Putamen (tissue), 1 donor: Measurements from ENCODE around the gene HTD2.
"Not testable (repeated sequence)": the region's sequence is repeated elsewhere in the genome, so short reads cannot be mapped to it uniquely, and the experiment has no call there.

Source experiments
- DNase-seq: peaks from one replicate; pipeline ENCODE4 v3.0.0-alpha.2; 2016; ENCODE audit warnings: low spot score

Gene HTD2

DNA sequence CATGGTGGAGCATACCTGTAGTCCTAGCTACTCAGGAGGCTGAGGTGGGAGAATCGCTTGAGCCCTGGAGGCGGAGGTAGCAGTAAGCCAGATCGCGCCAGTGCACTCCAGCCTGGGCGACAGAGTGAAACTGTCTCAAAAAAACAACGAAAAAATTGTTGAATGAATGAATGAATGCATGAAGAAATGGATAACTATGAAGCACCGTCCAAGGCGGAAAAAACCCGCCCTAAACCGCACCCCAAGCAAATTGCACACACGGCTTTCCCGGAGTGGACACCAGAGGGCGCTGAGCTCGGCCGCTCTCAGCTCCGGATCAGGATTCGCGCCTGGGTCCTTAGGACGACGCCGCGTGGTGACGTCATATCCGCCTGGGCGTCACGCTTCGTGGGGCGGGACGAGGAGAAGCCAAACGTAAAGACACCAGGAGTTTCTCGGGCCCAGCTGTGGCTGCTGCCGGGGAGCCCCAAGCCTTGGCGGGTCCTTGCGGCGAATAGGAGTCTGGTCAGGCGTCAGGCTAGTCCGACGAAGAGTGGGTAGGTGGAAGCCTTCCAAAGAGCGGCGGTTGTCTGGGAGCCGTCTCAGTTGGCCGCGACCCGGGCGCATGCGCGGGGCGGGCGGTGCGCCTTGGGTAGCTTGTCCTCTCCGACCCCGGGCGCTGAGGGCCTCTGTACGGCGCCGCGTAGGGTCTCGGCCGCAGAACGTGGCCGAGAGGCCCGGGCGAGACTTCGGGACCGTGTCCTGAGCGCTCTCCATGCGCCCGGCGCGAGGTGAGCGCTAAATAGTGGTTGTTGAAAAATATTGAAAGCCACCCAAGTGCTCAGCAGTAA is at the start of gene HTD2, which contains the start of gene RPP14:
HTD2 (plus strand) TSS at position 639 of the 830 bp plus-strand sequence. CDS start 11,094 bp downstream, outside the sequence.
RPP14 (plus strand) TSS at position 364 of the 830 bp plus-strand sequence. CDS start 4,085 bp downstream, outside the sequence.
- DNase-seq: peak; percentile 97

DNA sequence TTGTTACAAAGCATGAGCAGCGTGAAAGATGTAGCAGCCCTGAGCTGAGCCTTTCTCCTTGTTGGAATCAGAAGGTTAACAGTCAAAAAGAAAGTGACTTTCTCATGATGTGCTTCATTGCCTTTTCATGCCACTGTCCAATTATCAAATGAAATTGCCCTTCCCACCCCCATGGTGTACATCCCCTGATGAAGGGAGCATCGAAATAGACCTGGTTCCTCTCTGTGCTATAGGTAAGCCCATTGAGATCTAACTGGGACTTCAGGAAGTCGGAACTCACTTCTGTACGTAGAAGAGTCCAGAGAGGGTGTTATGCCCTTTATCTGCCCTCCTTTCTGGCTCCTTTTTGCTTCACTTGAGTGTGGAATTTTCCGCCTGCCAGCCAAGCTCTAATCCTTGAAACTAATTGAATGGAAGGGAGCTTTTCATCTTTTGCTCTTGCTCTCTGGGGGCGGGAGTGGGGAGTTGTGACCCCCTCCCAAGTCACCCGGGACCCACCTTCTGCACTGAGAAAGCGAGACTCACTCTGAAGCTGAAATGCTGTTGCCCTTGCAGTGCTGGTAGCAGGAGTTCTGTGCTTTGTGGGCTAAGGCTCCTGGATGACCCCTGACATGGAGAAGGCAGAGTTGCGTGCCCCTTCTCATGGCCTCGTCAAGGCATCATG is 47.8 kb upstream of the HTD2 start:
- DNase-seq: no peak

DNA sequence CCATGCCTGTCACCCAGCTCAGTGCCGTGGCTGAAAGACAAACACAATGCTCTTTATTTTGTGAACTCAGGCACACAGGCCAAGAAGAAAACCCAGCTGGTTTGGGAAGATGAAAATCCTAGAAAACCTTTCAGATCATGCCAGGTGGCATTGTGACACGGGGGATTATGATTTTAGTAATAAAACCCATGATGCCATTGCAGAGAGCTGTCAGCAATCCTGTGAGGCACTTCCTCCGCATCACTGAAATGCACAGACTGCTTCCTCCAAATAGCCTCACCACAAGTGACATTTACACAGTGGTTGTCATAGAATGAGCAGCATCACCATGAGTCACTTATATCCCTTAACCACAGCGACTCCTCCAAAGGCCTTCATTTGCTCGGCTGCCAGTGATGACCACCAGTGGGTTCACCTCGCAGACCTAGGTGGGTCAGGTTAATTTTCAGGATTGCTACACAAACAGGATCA is 46.0 kb upstream of the HTD2 start:
- peak; percentile 42 for DNase-seq

DNA sequence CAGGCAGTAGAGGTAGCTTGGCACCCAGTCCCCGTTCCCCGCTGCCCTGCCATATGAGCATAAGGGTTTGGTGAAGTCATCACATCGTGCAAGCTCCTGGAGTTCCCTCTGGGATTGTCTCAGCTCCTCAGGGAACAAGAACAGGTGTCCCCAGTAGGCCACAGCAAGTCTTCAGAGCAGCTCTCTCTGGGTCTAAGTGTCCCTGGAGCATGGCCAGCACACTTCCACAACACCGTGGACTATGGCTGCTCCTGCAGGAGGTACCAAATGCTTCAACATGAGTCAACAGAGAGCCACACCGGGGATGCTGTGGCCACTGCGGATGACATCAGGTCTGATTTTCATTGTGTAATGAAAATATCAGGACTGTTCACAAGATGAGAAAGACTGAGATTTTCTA is 45.6 kb upstream of the HTD2 start:
- no peak for DNase-seq

DNA sequence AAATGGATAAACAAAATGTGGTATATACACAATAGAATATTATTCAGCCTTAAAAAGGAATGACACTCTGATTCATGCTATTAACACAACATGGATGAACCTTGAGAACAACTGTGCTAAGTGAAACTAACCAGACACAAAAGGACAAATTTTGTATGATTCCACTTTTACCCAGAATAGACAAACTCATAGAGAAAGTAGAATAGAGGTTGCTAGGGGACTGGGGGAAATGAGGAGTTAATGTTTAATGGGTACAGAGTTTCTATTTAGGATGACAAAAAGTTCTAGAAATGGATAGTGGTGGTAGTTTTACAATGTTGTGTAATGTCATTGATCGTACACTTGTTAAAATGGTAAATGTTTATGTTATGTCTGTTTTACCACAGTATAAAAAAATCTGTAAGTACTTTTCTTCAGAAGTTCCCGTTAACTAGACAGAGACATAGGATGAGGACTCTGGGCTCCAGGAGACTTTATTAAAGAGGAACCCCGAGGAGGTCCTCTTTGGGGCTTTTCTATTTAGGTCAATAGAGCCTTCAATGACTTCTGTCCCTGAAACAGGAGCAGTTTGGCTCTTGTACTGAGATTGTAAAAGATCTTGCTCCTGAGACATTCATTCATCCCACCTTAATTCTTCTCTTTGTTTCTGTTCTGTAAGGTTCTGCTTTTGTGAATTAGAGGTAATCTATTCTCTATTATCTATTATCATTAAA is 44.2 kb upstream of the HTD2 start:
- DNase-seq: no peak

DNA sequence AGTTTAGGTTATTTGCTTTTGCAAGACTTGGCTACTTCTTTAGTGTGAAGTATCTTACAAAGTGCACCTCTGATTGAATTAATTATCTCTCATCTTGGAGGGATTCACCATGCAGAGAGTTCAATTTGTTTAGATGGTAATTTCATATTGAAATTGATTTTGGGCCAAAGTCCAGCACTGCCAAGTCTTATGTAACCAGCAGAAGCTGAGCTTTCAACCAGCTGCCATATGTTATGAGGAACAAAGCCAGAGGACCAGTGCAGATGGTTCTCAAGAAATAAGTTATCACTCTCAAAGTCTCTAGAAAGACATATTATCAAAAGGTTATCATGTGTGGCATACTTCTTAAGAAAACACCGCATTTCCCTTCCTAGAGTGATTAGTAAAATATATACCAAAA is 39.7 kb upstream of the HTD2 start:
- no peak for DNase-seq

DNA sequence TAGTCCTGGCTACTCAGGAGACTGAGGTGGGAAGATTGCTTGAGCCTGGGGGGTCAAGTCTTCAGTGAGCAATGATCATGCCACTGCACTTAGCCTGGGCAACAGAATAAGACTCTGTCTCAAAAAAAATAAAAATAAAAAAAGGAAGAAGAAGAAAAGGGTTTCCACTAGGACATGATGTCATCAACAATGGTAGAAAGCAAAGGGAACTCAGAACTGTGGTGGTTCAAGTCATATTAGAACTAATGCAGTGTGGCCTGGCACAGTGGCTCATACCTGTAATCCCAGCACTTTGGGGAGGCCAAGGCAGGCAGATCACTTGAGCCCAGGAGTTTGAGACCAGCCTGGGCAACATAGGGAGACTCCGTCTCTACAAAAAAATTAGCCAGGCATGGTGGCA is 38.8 kb upstream of the HTD2 start:
- DNase-seq: not testable (repeated sequence)

DNA sequence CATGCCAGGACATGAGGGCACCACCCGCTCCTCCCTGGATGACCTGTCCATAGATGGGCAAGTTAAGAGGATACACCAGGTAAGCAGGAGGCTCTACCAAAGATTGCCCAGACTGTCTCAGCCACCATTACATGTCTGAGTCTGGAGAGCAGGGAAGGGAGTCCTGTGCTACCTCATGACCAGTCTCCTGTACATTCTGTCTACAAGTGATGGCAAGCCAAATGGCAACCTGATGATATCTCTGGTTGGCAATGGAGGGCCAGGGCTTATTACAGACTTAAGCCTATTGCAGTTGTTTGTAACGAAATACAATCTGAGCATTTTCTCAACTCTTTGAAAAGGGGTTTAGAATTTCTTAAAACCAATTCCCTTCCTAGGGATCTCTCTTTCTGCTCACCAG is 37.0 kb upstream of the HTD2 start:
- no peak for DNase-seq

DNA sequence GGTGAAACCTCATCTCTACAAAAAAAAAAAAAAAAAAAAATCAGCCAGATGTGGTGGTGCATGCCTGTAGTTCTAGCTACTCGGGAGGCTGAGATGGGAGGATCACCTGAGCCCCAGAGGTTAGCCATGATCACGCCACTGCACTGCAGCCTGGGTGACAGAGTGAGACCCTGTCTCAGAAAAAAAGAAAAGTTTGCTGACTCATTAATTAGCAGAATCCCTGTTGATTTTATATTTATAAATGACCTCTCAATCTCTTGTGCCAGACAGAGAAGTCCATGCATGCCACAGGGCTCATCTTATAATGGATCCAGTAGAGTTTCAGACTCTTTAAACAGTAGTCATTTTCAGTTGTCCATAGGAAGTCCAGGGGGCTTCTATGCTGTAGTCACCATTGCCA is 35.8 kb upstream of the HTD2 start:
- no peak for DNase-seq

DNA sequence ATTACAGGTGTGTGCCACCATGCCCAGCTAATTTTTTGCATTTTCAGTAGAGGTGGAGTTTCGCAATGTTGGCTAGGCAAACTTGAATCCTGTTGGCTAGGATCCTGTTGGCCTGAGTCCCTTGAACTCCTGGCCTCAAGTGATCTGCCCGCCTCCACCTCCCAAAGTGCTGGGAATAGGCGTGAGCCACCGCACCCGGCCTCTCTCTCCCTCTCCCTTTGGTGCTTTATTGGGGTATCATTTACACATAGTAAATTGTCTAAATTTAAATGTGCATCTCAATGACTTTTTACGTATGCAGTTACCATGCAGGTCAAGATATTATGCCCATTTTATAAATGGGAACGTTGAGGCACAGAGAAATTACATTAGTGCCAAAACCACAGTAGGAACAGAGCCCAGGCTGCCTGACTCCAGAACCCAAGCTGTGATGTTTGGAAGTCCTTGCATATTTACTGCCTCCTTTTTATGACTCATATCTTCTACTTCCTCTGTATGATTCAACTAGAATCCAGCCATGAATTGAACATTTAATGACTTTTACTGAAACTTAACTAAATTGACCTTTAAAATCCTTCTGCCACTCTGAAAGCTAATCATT is 34.3 kb upstream of the HTD2 start:
- DNase-seq: no peak

DNA sequence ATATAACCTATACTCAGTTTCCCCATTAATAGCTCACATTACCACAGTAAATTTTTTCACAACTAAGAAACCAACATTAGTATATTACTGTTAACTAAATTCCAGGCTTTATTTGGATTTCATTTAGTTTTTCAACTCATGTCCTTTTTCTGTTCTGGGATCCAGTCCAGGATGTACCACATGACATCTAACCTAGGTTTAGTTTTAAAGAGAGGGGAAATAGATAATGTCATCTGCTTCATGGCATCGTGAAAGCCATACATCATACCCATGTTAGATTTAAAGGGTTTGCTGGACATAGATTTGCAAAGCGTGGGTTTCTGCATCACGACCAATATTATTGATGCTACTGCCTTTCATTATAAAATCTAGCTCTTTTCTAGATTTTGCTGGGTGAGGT is 33.4 kb upstream of the HTD2 start:
- DNase-seq: no peak

DNA sequence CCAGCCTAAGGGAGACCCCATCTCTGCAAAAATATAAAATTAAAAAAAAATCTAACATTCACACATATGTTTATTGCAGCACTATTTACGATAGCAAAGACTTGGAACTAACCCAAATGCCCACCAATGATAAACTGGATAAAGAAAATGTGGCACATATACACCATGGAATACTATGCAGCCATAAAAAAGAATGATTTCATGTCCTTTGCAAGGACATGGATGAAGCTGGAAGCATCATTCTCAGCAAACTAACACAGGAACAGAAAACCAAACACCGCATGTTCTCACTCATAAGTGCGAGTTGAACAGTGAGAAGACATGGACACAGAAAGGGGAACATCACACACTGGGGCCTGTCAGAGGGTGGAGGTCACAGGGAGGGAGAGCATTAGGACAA is 33.0 kb upstream of the HTD2 start:
- DNase-seq: not testable (repeated sequence)

DNA sequence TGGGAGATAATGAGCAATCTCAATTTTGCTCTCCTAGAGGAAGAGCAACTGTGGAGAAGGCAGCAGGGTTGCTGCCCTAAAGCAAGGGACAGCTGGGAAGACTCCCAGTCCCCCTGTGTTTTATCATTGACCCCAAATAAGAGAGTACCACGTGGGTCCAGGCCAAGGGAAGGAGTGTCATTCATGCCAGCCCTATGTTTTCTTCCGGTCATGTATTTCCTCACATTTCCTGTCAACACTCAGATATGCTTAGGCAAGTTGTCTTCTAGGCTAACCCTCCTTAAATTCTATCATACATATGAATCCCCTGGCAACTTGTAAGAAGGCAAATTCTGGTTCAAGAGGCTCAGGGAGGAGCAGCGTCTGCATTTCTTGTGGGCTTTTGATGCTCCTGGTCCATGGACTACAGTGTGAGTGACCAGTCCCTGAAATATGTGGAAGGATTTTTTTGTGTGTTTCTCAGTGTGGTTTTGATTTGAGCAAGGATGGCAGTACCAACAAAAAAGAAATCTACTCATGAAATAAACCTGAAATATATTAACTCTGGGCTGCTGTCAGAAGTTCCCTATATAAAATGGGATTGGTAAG is 32.2 kb upstream of the HTD2 start:
- no peak for DNase-seq

DNA sequence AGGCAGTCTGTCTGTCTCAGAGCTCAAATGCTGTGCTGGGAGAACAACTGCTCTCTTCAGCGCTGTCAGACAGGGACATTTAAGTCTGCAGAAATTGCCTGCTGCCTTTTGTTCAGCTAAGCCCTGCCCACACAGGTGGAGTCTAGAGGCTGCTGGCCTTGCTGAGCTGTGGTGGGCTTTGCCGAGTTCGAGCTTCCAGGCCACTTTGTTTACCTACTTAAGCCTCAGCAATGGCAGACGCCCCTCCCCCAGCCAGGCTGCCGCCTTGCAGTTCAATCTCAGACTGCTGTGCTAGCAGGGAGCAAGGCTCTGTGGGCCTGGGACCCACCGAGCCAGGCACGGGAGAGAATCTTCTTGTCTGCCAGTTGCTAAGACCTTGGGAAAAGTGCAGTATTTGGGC is 25.3 kb upstream of the HTD2 start:
- DNase-seq: no peak

DNA sequence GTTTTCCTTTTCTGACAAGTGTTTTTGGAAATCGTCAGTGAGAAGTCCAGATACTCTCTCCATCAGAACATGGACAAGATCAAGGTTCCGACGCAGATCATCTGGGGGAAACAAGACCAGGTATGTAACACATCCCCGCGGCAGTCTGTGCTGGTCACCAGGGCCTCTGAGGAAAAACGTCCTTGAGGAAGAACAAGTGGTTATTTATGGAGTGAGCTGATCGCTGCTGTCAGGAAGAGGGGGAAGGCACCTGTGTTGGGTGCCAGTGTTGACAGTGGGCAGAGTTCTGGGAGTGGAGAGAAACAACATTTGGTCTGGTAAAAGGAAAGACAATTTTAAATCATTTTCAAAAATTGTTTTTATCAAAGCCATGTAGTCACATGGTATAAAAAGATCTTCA is 21.0 kb upstream of the HTD2 start:
- DNase-seq: no peak

DNA sequence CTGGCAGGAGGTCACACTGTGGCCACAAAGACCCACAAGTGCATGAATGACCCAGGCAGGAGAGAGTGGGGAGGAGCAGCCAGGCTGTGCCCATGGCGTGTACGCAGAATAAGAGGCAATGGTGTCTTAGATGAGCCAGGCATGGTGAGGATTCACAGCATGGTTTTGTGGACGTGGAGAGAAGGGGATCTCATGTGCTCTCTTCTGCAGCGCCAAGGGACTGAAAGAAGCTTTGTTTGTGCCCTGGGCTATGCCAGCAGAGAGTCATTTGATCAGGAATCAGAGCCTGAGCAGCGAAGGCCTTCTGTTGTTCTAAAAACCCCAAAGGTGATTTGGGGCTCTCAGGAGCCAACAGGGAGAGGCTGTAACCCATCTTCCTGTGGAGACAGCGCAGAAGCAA is 19.0 kb upstream of the HTD2 start:
- peak; percentile 84 for DNase-seq

DNA sequence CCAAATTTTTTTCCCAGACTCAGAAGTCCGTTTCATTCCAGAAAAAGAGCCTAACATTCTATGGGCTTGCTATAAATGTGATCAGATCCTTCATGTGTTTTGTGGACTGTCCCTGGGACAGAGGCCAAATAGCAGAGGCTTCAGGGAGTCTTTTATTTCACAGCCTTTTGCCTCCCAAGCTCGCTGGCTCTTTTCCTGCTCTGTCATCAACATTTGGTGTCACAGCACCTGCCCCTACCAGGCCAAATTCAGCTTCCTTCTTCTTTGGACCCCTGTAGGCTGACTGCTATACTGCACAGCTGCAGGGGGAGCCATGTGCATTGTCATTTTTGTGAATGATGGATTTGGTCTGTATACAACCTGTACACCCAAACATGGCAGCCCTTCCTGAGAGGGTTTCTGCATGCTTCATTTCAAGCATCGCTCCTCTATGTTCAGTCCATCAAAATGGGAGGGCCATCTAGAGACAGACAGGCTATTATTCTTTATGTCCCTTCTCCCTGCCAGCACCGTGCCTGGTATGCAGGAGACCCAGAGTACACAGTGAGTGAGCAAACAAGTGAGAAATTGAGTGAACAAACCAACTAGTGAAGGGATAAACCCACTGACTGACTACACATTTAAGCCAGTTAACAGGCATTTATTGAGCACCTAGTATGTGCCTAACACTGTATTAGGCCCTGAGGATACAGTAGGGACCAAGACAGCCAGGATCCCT is 18.1 kb upstream of the HTD2 start:
- DNase-seq: no peak

DNA sequence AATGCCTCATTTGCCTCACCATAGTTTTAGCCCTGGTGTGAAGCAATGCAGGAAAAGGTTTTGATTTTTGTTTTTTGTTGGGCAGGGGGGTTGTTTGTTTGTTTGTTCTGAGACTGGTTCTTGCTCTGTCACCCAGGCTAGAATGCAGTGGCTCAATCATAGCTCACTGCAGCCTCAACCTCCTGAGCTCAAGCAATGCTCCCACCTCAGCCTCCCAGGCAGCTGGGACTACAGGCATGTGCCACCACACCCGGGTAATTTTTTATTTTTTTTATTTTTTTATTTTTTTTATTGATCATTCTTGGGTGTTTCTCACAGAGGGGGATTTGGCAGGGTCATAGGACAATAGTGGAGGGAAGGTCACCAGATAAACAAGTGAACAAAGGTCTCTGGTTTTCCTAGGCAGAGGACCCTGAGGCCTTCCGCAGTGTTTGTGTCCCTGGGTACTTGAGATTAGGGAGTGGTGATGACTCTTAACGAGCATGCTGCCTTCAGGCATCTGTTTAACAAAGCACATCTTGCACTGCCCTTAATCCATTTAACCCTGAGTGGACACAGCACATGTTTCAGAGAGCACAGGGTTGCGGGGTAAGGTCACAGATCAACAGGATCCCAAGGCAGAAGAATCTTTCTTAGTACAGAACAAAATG is 17.2 kb upstream of the HTD2 start:
- DNase-seq: not testable (repeated sequence)

DNA sequence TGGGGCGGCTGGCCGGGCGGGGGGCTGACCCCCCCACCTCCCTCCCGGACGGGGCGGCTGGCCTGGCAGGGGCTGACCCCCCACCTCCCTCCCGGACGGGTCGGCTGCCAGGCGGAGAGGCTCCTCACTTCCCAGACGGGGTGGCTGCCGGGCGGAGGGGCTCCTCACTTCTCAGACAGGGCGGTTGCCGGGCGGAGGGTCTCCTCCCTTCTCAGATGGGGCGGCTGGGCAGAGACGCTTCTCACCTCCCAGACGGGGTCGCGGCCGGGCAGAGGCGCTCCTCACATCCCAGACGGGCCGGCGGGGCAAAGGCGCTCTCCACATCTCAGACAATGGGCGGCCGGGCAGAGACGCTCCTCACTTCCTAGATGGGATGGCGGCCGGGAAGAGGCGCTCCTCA is 15.9 kb upstream of the HTD2 start:
- not testable (repeated sequence) for DNase-seq

DNA sequence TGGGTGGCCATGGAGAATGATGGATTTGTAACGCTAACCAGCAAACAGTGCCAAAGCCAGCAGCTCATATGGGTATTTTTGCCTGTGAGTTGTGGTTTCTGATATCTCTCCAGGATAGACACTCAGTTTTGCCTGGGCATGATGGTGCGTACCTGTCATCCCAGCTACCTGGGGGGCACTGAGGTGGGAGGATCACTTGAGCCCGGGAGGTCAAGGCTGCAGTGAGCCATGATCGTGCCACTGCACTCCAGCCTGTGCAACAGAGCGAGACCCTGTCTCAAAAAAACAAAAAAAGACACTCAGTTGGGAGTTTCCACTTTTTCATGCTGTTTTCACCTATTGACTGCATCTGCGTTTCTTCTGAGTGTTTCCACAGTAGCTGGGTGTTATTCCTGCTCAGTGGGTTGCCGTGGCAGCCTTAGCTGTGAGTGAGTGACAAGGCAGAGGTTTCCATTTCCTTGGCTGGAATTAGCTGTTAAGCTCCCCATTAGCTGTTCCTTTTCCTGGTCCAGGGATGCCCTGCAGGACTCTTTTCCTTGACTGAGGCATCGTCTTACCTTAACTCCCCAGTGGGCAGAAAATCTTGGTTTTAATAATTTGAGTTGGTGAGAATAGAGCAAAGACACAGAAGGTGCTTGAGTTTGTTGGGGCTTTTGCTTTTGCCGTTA is 14.5 kb upstream of the HTD2 start:
- no peak for DNase-seq
